Activated CD8-positive, alpha-beta memory T cell treated with anti-CD3 and anti-CD28 coated beads, Interleukin-2, amount 50 U/mL, for 48 hours (primary cell): Measurements from ENCODE around the gene ANXA10.
"Not testable (repeated sequence)": the region's sequence is repeated elsewhere in the genome, so short reads cannot be mapped to it uniquely, and the experiment has no call there.

Source experiments
- DNase-seq: peaks from one replicate; pipeline ENCODE4 v3.0.0-alpha.2; 2020

ANXA10 gene

GRCh38 chr4:168163106-168163505 lies 70.8 kb downstream of the ANXA10 start:
- DNase-seq: no peak

DNA sequence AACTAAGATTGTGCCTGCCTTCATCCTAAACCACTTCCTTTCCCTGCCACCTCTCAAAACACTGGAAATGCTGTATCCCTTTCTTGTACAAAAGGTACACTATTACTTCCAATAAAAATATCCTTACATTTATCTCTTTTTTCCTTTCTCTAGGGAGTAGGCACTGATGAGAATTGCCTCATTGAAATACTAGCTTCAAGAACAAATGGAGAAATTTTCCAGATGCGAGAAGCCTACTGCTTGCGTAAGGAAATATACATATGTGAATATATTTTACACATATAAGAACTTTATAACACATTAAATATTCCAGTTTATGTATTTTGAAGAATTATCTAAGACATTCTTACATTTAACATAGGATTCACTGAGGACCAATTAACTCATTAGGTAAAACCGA lies 71.7 kb downstream of the ANXA10 start:
- no peak for DNase-seq

GRCh38 chr4:168164915-168165548 lies 72.7 kb downstream of the ANXA10 start:
- no peak for DNase-seq

DNA sequence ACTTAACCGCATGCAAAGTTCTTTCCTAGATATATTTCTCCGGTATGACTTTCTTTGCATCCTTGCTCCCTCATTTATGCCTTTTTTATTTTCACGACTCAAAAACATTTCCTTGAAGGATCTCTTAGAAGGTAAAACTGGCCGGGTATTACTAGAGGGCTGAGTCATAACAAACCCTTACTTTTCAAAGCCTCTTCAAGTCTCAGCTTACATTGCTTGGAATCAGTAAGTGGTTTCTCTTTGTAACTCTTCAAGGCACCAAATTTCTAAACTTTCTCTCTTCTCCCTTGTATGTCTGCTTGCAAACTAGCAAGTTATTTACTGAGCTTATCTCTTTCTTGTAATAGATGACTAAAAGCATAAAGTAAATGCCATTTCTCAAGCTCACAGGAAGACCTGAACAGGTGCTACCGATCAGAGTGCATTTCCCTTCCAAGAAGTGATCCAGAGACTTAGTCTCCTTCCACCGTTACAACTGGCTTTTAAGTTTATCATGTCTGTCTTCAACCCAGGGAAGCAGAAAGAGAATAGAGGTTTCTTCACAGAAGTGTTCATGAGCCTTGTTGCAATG lies 75.5 kb downstream of the ANXA10 start:
- no peak for DNase-seq

- DNase-seq: no peak
These were observed 82.0 kb downstream of the ANXA10 start for GRCh38 chr4:168174308-168174707.

GRCh38 chr4:168177546-168178149 lies 85.3 kb downstream of the ANXA10 start:
- no peak for DNase-seq

GRCh38 chr4:168183717-168184571 lies 91.6 kb downstream of the ANXA10 start:
- DNase-seq: no peak

DNA sequence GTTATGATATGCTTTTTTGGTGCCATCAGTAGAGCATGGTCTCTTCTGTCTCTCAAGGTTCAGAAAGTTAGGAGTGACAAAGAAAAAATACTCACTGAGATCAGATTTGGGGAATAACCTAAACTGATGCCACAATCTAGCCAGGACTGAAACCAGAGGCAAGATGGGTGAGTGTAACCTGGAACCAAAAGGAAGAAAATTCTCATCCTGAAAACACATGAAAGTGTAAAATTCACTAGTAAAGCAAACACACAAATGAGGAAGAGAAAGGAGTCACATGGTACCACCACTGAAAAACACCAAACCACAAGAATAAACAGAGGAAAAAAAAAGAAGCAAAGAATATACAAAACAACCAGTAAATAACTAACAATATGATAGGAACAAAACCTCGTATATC lies 96.4 kb downstream of the ANXA10 start:
- DNase-seq: no peak

DNA sequence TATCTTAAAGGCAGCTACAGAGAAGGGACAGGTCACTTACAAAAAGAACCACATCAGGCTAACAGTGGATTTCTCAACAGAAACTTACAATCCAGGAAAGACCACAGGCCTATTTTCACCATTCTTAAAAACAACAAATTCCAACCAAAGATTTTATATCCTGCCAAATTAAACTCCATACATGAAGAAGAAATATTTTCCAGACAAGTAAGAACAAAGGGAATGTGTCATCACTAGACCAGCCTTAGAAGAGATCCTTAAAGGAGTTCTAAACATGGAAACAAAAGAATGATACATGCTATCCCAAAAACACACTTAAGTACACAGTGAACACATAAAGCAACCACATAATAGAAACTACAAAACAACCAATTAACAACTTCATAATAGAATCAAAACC lies 105.6 kb downstream of the ANXA10 start:
- no peak for DNase-seq

DNA sequence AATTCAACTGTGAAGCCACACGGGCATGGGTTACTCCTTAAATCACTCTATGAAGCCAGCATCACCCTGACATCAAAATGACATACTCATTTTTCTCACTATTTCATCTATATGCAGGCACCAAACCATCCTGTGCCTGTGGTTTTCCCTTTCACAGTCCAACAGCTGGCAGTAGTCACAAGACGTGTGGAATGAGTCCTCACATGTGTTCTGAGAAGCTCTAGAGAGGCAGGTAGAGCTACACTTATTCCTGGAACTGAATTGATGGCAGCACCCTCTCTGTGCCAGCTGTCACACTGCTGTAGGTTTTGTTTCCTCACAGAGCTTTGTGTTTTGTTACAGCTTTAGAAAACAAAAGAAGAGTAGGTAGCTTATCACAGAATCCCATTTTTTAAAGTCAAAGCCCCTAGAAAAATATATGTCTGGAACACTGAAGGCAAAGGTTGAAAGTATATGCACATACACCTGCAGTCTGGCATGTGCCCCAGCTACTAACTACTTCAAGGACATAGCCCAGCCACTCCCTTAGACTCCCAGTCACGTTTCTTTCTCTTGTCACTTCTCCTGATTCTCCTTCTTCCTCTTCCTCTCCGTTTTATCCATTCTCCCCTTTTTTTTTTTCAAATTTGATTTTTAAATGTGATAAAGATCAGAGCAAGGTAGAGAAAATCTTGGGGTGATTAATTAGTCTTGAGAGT lies 107.1 kb downstream of the ANXA10 start:
- DNase-seq: no peak

GRCh38 chr4:168200685-168201084 lies 108.3 kb downstream of the ANXA10 start:
- no peak for DNase-seq

- no peak for DNase-seq
These were observed 111.0 kb downstream of the ANXA10 start for GRCh38 chr4:168203233-168203911.

GRCh38 chr4:168208957-168209614 lies 116.7 kb downstream of the ANXA10 start:
- no peak for DNase-seq

DNA sequence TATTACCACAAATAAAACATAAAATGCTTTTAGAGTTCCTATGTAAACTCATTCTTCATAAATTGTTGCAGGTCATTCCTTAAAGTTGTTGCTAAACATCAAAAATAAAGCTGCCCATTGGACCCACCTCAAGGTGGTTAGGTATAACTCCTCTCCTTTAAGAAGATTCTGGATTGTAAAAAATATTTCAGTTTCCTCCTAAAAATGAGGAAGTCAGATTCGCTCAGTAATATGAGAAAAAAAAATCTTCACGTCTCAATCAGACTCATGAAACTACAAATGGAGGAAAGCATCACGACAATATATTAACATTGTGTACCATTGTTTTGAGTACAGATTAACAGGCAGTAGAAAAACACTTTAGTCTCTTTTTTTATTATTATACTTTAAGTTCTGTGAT lies 120.3 kb downstream of the ANXA10 start:
- no peak for DNase-seq

GRCh38 chr4:168213511-168213910 lies 121.2 kb downstream of the ANXA10 start:
- not testable (repeated sequence) for DNase-seq

DNA sequence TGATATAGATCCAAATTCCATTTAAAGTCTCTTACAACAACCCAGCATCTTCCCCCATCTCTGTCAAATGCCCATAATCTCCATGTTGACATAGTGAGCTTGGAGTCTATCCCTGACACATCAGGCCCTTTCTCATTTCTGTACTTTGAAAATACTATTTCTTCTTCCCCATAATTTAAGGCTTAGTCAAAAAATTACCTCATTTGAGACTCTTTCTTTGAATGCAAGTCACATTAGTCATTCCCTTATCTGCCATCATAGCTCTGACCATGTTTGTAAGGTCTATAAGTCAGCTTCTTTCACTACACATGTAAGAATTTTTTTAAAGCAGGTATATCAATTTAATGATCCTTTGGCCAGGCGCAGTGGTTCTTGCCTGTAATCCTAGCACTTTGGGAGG lies 126.3 kb downstream of the ANXA10 start:
- no peak for DNase-seq

DNA sequence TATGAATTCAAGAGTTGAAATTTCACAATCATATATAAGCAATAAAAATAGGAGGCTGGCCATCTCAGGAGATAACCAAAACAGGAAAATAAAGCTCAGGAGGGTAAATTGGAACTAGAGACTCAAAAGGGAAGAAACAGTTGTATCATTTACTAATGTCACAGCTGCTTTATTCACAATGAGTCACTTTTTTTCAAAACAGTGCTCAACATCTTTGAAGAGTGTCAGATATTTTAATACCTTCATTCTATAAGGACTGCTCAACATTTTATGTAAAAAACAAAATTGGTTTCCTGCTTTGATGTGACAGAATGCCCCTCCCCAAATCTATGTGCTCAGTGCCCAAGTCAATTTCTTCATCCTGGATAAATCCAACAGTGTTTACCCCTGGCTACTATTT lies 128.6 kb downstream of the ANXA10 start:
- DNase-seq: no peak

GRCh38 chr4:168221301-168221700 lies 129.0 kb downstream of the ANXA10 start:
- DNase-seq: no peak
